GM18499 (cell line): ENCODE results near the gene AQP4.

ENCODE experiments used
- ATAC-seq: cut with Tn5 transposase; IDR thresholded peaks from one replicate; pipeline ENCODE4 v1.9.1; 2021; ENCODE audit warnings: moderate number of reproducible peaks; ENCODE audit not compliant: insufficient read depth, unreplicated experiment

AQP4 gene

GRCh38 chr18:26865557-26865956 lies at the start of gene AQP4:
Gene AQP4 (minus strand): TSS chr18:26865707. CDS start chr18:26865689, 18 bp downstream.
- ATAC-seq, result no peak

- no peak for ATAC-seq
Observed at GRCh38 chr18:26911840-26912239, 46.3 kb upstream of the AQP4 start.

GRCh38 chr18:26909599-26910290 lies 44.2 kb upstream of the AQP4 start:
- no peak for ATAC-seq

GRCh38 chr18:26908906-26909305 lies 43.4 kb upstream of the AQP4 start:
- no peak for ATAC-seq

GRCh38 chr18:26902291-26902690 lies 36.8 kb upstream of the AQP4 start:
- no peak for ATAC-seq

GRCh38 chr18:26901020-26901419 lies 35.5 kb upstream of the AQP4 start:
- ATAC-seq, result no peak

- no peak for ATAC-seq
Observed at GRCh38 chr18:26894426-26894825, 28.9 kb upstream of the AQP4 start.

- no peak for ATAC-seq
Observed at GRCh38 chr18:26893996-26894395, 28.5 kb upstream of the AQP4 start.

- ATAC-seq, result no peak
Observed at GRCh38 chr18:26888259-26888658, 22.8 kb upstream of the AQP4 start.

- no peak for ATAC-seq
Observed at GRCh38 chr18:26875040-26875654, 9.6 kb upstream of the AQP4 start.

- ATAC-seq, result no peak
Observed at GRCh38 chr18:26874283-26874682, 8.8 kb upstream of the AQP4 start.

- no peak for ATAC-seq
Observed at GRCh38 chr18:26869640-26870039, 4.1 kb upstream of the AQP4 start.

GRCh38 chr18:26868968-26869586 lies 3.6 kb upstream of the AQP4 start:
- no peak for ATAC-seq

- no peak for ATAC-seq
Observed at GRCh38 chr18:26867471-26867870, 2.0 kb upstream of the AQP4 start.

GRCh38 chr18:26864658-26865057 lies 849 bp downstream of the AQP4 start:
- no peak for ATAC-seq

GRCh38 chr18:26863921-26864497 lies 1.5 kb downstream of the AQP4 start:
- no peak for ATAC-seq

GRCh38 chr18:26863122-26863879 lies 2.2 kb downstream of the AQP4 start:
- no peak for ATAC-seq

- ATAC-seq, result no peak
Observed at GRCh38 chr18:26862084-26862483, 3.4 kb downstream of the AQP4 start.

GRCh38 chr18:26854292-26854881 lies 11.1 kb downstream of the AQP4 start:
- no peak for ATAC-seq

- ATAC-seq, result no peak
Observed at GRCh38 chr18:26853401-26853800, 12.1 kb downstream of the AQP4 start.
